Lung (tissue), 12 donors: Measurements from ENCODE around the gene FHOD3. TPM values are rescaled to one million over a fixed set of nuclear protein-coding genes. Genes with fewer than 3 reads are reported as not detected.
A peak's percentile ranks its signal among the peaks of the same experiment; 100 is the strongest.

Experiments used
- ATAC-seq: fragments of 200-7000 bp; cut with Tn5 transposase; one replicate; pipeline ENCODE4 v1.9.1; 2020; ENCODE audit warnings: moderate number of reproducible peaks; ENCODE audit not compliant: insufficient read depth, low FRiP score
- DNase-seq, 3 donors: peaks; one replicate each; pipeline ENCODE4 v3.0.0-alpha.2; 2013 to 2017
- H3K27ac ChIP-seq, 2 donors: one replicate each; pipeline ENCODE4 v1.5.1; 2013; ENCODE audit warnings: mild to moderate bottlenecking in 2 of 2, moderate library complexity in 2 of 2, control low read depth in 1 of 2, inconsistent platforms in 1 of 2, low read depth in 1 of 2, low read length in 1 of 2
- H3K27me3 ChIP-seq, 3 donors: one replicate each; pipeline ENCODE4 v1.5.1; 2013; ENCODE audit warnings: low read length in 2 of 3; ENCODE audit not compliant: control insufficient read depth in 3 of 3, insufficient read depth in 3 of 3
- H3K36me3 ChIP-seq, 4 donors: one replicate each; pipeline ENCODE4 v1.5.1; 2013; ENCODE audit warnings: low read length in 4 of 4, mild to moderate bottlenecking in 1 of 4, moderate library complexity in 1 of 4; ENCODE audit not compliant: control insufficient read depth in 4 of 4, insufficient read depth in 4 of 4
- H3K4me1 ChIP-seq, 5 donors: one replicate each; pipeline ENCODE4 v1.5.1; 2013; ENCODE audit warnings: low read length in 5 of 5, mild to moderate bottlenecking in 2 of 5, moderate library complexity in 1 of 5; ENCODE audit not compliant: control insufficient read depth in 5 of 5, insufficient read depth in 5 of 5
- H3K4me3 ChIP-seq: one replicate; pipeline ENCODE4 v1.5.1; 2013; ENCODE audit warnings: mild to moderate bottlenecking, control low read depth, moderate library complexity
- H3K9ac ChIP-seq, 2 donors: one replicate each; pipeline ENCODE4 v1.5.1; 2013; ENCODE audit warnings: low read length in 2 of 2, control low read depth in 1 of 2; ENCODE audit not compliant: insufficient read depth in 1 of 2
- H3K9me3 ChIP-seq, 4 donors: one replicate each; pipeline ENCODE4 v1.5.1; 2013; ENCODE audit warnings: low read length in 3 of 4, mild to moderate bottlenecking in 1 of 4, moderate library complexity in 1 of 4; ENCODE audit not compliant: control insufficient read depth in 4 of 4, insufficient read depth in 3 of 4
- WGBS, 2 donors: extraction: QIAGEN DNeasy Blood & Tissue Kit; methylation state at CpG; one replicate each; pipeline ENCODE4 v1.1.7; 2013; 5-methylcytosine and 5-hydroxymethylcytosine counted together
- polyA plus RNA-seq, 2 donors: library from polyadenylated mRNA; stranded (reverse); fragments of 200-250 nt; gene quantifications; one replicate each; pipeline ENCODE4 v1.2.1, GENCODE V29; 2013
- total RNA-seq, 2 donors: library from RNA; depleted of rRNA in 1 of 2; stranded (reverse); fragments of >200 nt in 1 of 2; gene quantifications; one replicate each; pipeline ENCODE4 v1.2.1, GENCODE V29; 2014 to 2021
- TF ChIP-seq, protein P1 (sequence below): IDR thresholded peaks from 2 replicates; pipeline ENCODE4 v1.5.1; 2012; ENCODE audit warnings: mild to moderate bottlenecking; ENCODE audit errors: control extremely low read depth, extremely low read depth
- donor health status: control.
- donor health status: control.
- donor health status: Bipolar disorder and iron deficiency.
- donor health status: healthy.
- donor health status: DM: yes; HTN: yes; CAD: no.

FHOD3 gene
- total and polyA plus RNA-seq, 4 donors: 1.0 to 7.4 (median 2.9) TPM

DNA sequence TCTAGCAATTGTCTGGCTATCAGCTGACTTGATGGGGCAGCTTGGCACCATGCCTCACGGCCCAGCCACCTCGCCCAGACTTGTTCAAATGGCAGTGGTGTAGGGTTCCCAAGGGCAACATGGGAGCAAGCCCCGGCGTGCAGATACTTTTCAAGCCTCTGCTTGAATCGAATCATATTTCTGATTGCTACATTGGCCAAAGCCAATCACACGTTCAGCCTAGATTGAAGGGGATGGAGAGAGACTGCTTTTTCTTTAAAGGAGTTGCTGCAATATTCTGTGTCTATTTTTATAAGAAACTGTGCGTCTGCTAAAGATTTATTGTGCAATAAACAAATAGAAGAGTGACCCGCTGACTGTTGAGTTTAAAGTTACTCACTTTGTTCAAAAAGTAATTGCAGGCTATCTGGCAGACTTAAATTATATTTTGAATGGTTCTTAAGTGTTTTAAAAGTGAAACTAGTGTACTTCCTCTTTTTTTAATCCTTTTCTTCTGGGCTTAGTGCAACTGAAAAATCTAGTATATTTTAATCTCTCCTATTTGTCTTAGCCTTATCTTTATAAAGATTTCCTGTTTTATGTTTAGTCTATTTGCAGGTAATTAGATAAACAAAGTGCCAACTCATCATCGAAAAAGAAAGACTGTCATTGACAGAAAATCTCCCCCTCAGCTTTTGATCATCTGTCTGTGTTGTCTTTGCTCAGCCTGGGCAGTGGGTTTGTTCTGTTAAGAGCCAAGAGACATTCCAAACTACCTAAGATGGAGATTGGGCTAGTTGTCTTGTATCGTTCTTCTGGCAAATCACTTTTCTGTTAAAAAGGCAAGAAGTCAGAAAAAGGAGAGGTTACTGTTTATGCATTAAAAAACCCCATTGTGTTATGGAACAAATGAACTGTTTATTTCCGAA lies 375.2 kb downstream of the FHOD3 start:
- Histone ChIP-seq H3K27ac (no peak overlapping the region), H3K27me3 (no peaks in the 10 kb centered on the region), H3K4me3 (no peak overlapping the region), H3K4me1 (peaks cover 0 to 4% (median 2%) of the 10 kb centered on the region in 5 donors), H3K36me3 (no peaks in the 10 kb centered on the region), H3K9me3 (peaks cover 0 to 2% (median 0%) of the 10 kb centered on the region in 4 donors), H3K9ac (peak overlapping the region in 1 of 2 donors; percentile 44)
- DNase-seq (peak in 2 of 3 donors; percentile 43 to 63), ATAC-seq (peak; percentile 11)
- TF ChIP-seq, protein P1, sequence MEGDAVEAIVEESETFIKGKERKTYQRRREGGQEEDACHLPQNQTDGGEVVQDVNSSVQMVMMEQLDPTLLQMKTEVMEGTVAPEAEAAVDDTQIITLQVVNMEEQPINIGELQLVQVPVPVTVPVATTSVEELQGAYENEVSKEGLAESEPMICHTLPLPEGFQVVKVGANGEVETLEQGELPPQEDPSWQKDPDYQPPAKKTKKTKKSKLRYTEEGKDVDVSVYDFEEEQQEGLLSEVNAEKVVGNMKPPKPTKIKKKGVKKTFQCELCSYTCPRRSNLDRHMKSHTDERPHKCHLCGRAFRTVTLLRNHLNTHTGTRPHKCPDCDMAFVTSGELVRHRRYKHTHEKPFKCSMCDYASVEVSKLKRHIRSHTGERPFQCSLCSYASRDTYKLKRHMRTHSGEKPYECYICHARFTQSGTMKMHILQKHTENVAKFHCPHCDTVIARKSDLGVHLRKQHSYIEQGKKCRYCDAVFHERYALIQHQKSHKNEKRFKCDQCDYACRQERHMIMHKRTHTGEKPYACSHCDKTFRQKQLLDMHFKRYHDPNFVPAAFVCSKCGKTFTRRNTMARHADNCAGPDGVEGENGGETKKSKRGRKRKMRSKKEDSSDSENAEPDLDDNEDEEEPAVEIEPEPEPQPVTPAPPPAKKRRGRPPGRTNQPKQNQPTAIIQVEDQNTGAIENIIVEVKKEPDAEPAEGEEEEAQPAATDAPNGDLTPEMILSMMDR: no peak
- WGBS, 2 donors: 30 to 54% methylated on average over 11 of the region's 11 CpGs

DNA sequence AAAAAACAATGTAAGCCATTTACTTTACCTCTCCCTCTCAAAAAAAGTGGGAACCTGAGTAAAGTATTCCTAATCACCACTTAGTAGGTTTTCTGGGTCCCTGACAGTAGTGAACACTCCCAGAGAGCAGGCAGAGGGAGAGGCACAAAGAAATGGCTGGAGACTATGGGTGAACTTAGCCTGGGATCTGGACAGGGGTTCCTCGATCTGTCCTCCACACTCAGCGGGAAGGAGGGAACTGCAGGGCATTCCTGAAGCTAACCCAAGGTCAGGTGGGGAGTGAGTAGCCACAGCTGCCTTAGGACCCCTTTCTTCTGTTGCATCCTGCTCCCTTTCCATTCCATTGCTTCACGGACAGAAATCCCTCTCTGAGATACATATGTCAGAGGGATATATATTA lies 375.9 kb downstream of the FHOD3 start:
- no peak overlapping the region for H3K27ac ChIP-seq
- ATAC-seq (no peak), DNase-seq (no peak)
- H3K4me3 ChIP-seq: no peak overlapping the region
- no peak overlapping the region for H3K9ac ChIP-seq
- 72 to 90% methylated on average over 3 of the region's 3 CpGs for WGBS, 2 donors
- no peaks in the 10 kb centered on the region for H3K27me3 ChIP-seq
- peaks cover 0 to 2% (median 0%) of the 10 kb centered on the region in 4 donors for H3K9me3 ChIP-seq
- H3K4me1 ChIP-seq: peaks cover 0 to 4% (median 2%) of the 10 kb centered on the region in 5 donors
- no peaks in the 10 kb centered on the region for H3K36me3 ChIP-seq
- TF ChIP-seq, protein P1: no peak

DNA sequence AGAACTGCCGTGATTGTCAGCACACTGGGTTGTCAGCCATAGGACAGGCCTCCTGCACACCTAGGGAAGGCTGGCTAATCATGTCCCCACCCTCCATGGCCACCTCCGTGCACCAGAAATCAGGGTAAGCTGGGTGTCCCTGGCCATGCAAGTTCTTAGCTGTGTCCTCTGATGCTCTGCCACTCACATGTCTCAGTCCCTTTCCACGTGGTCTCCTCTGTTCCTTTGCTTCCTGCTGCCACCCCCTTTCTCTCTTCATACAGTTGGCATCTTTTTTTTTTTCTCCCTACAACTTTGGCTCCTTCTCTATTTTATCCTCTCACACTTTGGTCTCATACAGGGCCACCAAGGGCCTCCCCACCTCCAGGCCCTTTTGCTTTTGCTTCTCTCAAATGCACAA lies 377.6 kb downstream of the FHOD3 start:
- no peak overlapping the region for H3K9ac ChIP-seq
- no peak for DNase-seq
- WGBS, 2 donors: 84 to 90% methylated on average over 3 of the region's 3 CpGs
- H3K27me3 ChIP-seq: no peaks in the 10 kb centered on the region
- H3K36me3 ChIP-seq: no peaks in the 10 kb centered on the region
- no peak overlapping the region for H3K27ac ChIP-seq
- no peak overlapping the region for H3K4me3 ChIP-seq
- no peak for ATAC-seq
- H3K4me1 ChIP-seq: peaks cover 0 to 4% (median 2%) of the 10 kb centered on the region in 5 donors
- TF ChIP-seq, protein P1: no peak
- peaks cover 0 to 2% (median 0%) of the 10 kb centered on the region in 4 donors for H3K9me3 ChIP-seq
